Dedifferentiated amniotic fluid mesenchymal stem cell (primary cell): Measurements from ENCODE around the gene FIGNL2.
A peak's percentile ranks its signal among the peaks of the same experiment; 100 is the strongest.
"Not testable (repeated sequence)": the region's sequence is repeated elsewhere in the genome, so short reads cannot be mapped to it uniquely, and the experiment has no call there.

Experiments
- DNase-seq: peaks from one replicate; pipeline ENCODE4 v3.0.0-alpha.2; 2016; ENCODE audit errors: extremely low spot score

Gene FIGNL2

GRCh38 chr12:51818086-51818485 lies 30.4 kb downstream of the FIGNL2 start:
- no peak for DNase-seq

GRCh38 chr12:51817027-51817953 lies 31.2 kb downstream of the FIGNL2 start:
- no peak for DNase-seq

GRCh38 chr12:51815571-51815970 lies 32.9 kb downstream of the FIGNL2 start:
- no peak for DNase-seq

- DNase-seq, result peak; percentile 56
Measured at GRCh38 chr12:51814311-51815088, 34.0 kb downstream of the FIGNL2 start.

GRCh38 chr12:51813931-51814310 lies 34.6 kb downstream of the FIGNL2 start:
- no peak for DNase-seq

GRCh38 chr12:51812871-51813270 lies 35.6 kb downstream of the FIGNL2 start:
- no peak for DNase-seq

GRCh38 chr12:51811203-51812202 lies 37.0 kb downstream of the FIGNL2 start:
- DNase-seq, result no peak

GRCh38 chr12:51809193-51809592 lies 39.3 kb downstream of the FIGNL2 start:
- no peak for DNase-seq

- DNase-seq, result no peak
Measured at GRCh38 chr12:51806896-51807295, 41.6 kb downstream of the FIGNL2 start.

GRCh38 chr12:51801027-51801426 lies 47.5 kb downstream of the FIGNL2 start:
- no peak for DNase-seq

- no peak for DNase-seq
Measured at GRCh38 chr12:51798501-51798900, 50.0 kb downstream of the FIGNL2 start.

- not testable (repeated sequence) for DNase-seq
Measured at GRCh38 chr12:51798051-51798450, 50.5 kb downstream of the FIGNL2 start.

GRCh38 chr12:51797301-51797700 lies 51.2 kb downstream of the FIGNL2 start:
- no peak for DNase-seq

- no peak for DNase-seq
Measured at GRCh38 chr12:51793201-51793600, 55.3 kb downstream of the FIGNL2 start.

- DNase-seq, result no peak
Measured at GRCh38 chr12:51792417-51792816, 56.1 kb downstream of the FIGNL2 start.

- DNase-seq, result peak; percentile 56
Measured at GRCh38 chr12:51788876-51789275, 59.6 kb downstream of the FIGNL2 start.

- no peak for DNase-seq
Measured at GRCh38 chr12:51785906-51786305, 62.6 kb downstream of the FIGNL2 start.

GRCh38 chr12:51784688-51785087 lies 63.8 kb downstream of the FIGNL2 start:
- no peak for DNase-seq

- DNase-seq, result no peak
Measured at GRCh38 chr12:51779876-51780275, 68.6 kb downstream of the FIGNL2 start.

- no peak for DNase-seq
Measured at GRCh38 chr12:51777973-51778372, 70.5 kb downstream of the FIGNL2 start.

- no peak for DNase-seq
Measured at GRCh38 chr12:51777457-51777856, 71.1 kb downstream of the FIGNL2 start.

GRCh38 chr12:51774933-51775332 lies 73.6 kb downstream of the FIGNL2 start:
- DNase-seq, result no peak
